Activated T-cell treated with anti-CD3 and anti-CD28 coated beads, Interleukin-2, amount 50 U/mL, for 1 hour (primary cell): ENCODE results near the gene DNPEP.
A peak's percentile ranks its signal among the peaks of the same experiment; 100 is the strongest.

ENCODE experiments used
- DNase-seq: peaks from one replicate; pipeline ENCODE4 v3.0.0-alpha.2; 2020

The DNPEP gene

GRCh38 chr2:219353129-219353528 is 34.6 kb downstream of the DNPEP start:
- no peak for DNase-seq

GRCh38 chr2:219352448-219353023 is 35.2 kb downstream of the DNPEP start:
- peak; percentile 64 for DNase-seq

GRCh38 chr2:219350710-219351221 is 36.9 kb downstream of the DNPEP start:
- DNase-seq, result no peak

- DNase-seq, result no peak
Measured at GRCh38 chr2:219350215-219350614, 37.5 kb downstream of the DNPEP start.

- no peak for DNase-seq
Measured at GRCh38 chr2:219344751-219345430, 42.8 kb downstream of the DNPEP start.

GRCh38 chr2:219335373-219335786 is 52.3 kb downstream of the DNPEP start:
- DNase-seq, result no peak

- DNase-seq, result no peak
Measured at GRCh38 chr2:219334076-219334475, 53.6 kb downstream of the DNPEP start.

- DNase-seq, result no peak
Measured at GRCh38 chr2:219332542-219332941, 55.2 kb downstream of the DNPEP start, which contains the start of gene RESP18. TSS of gene RESP18 (minus strand) at chr2:219332744.

GRCh38 chr2:219331560-219332213 is 56.0 kb downstream of the DNPEP start:
- DNase-seq, result peak; percentile 38

GRCh38 chr2:219327719-219328118 is 60.0 kb downstream of the DNPEP start:
- no peak for DNase-seq

- no peak for DNase-seq
Measured at GRCh38 chr2:219325657-219326315, 61.9 kb downstream of the DNPEP start.

- no peak for DNase-seq
Measured at GRCh38 chr2:219325136-219325535, 62.6 kb downstream of the DNPEP start.

GRCh38 chr2:219323434-219323833 is 64.3 kb downstream of the DNPEP start:
- DNase-seq, result no peak
